KMS-11 (cell line): Measurements from ENCODE around the gene PRKAR2A.
"Not testable (repeated sequence)": the region's sequence is repeated elsewhere in the genome, so short reads cannot be mapped to it uniquely, and the experiment has no call there.

Experiments used
- H2AFZ ChIP-seq: fragments of 200-600 bp; sonication (generic); 2 replicates; pipeline ENCODE4 v1.6.1; 2016; ENCODE audit warnings: antibody characterized with exemption, mixed run types, low read depth
- H3K27ac ChIP-seq: fragments of 200-600 bp; sonication (generic); 2 replicates; pipeline ENCODE4 v1.6.1; 2016; ENCODE audit warnings: mild to moderate bottlenecking, mixed run types
- H3K27me3 ChIP-seq: fragments of 200-600 bp; sonication (generic); 2 replicates; pipeline ENCODE4 v1.6.1; 2017; ENCODE audit warnings: mild to moderate bottlenecking, low read depth, mixed run types, moderate library complexity; ENCODE audit not compliant: insufficient read depth
- H3K36me3 ChIP-seq: fragments of 200-600 bp; sonication (generic); 2 replicates; pipeline ENCODE4 v1.6.1; 2017; ENCODE audit warnings: mild to moderate bottlenecking, mixed run types; ENCODE audit not compliant: insufficient read depth
- H3K4me1 ChIP-seq: fragments of 200-600 bp; sonication (generic); 2 replicates; pipeline ENCODE4 v1.6.1; 2016; ENCODE audit warnings: mild to moderate bottlenecking, low read depth, mixed run types; ENCODE audit not compliant: poor library complexity, severe bottlenecking
- H3K4me2 ChIP-seq: fragments of 200-600 bp; sonication (generic); 2 replicates; pipeline ENCODE4 v1.7.0; 2016; ENCODE audit warnings: mild to moderate bottlenecking, mixed run types
- H3K4me3 ChIP-seq: fragments of 200-600 bp; sonication (generic); IDR thresholded peaks from 2 replicates; pipeline ENCODE4 v1.6.1; 2017; ENCODE audit warnings: low read depth, low read length, mixed read lengths; ENCODE audit not compliant: insufficient read depth
- H3K79me2 ChIP-seq: fragments of 200-600 bp; sonication (generic); 2 replicates; pipeline ENCODE4 v1.6.1; 2016; ENCODE audit warnings: low read depth, mixed run types; ENCODE audit not compliant: insufficient read depth
- H3K9ac ChIP-seq: fragments of 200-600 bp; sonication (generic); 2 replicates; pipeline ENCODE4 v1.6.1; 2016; ENCODE audit warnings: mild to moderate bottlenecking, mixed run types
- H4K20me1 ChIP-seq: fragments of 200-600 bp; sonication (generic); 2 replicates; pipeline ENCODE4 v1.6.1; 2016; ENCODE audit warnings: mild to moderate bottlenecking, mixed run types; ENCODE audit not compliant: insufficient read depth
- CTCF ChIP-seq: fragments of 200-600 bp; sonication (generic); conservative IDR thresholded peaks from 2 replicates; pipeline ENCODE4 v1.6.1; 2017; ENCODE audit warnings: low read depth, mild to moderate bottlenecking, antibody characterized with exemption, low read length, moderate library complexity, mixed read lengths

Gene PRKAR2A

GRCh38 chr3:48739617-48739954 lies 108.1 kb downstream of the PRKAR2A start:
- no peaks in the 10 kb centered on the region for H3K4me1 ChIP-seq
- no peak for TF ChIP-seq CTCF
- H3K36me3 ChIP-seq: no peaks in the 10 kb centered on the region
- H3K9ac ChIP-seq: no peak overlapping the region
- H3K27ac ChIP-seq: no peak overlapping the region
- H3K27me3 ChIP-seq: no peaks in the 10 kb centered on the region
- no peaks in the 10 kb centered on the region for H3K79me2 ChIP-seq
- H4K20me1 ChIP-seq: no peaks in the 10 kb centered on the region
- H3K4me3 ChIP-seq: no peak overlapping the region
- no peak overlapping the region for H2AFZ ChIP-seq
- no peak overlapping the region for H3K4me2 ChIP-seq

GRCh38 chr3:48738926-48739616 lies 108.6 kb downstream of the PRKAR2A start:
- H3K36me3 ChIP-seq: no peaks in the 10 kb centered on the region
- no peaks in the 10 kb centered on the region for H3K27me3 ChIP-seq
- H2AFZ ChIP-seq: no peak overlapping the region
- TF ChIP-seq CTCF: no peak
- H4K20me1 ChIP-seq: no peaks in the 10 kb centered on the region
- H3K4me3 ChIP-seq: no peak overlapping the region
- H3K9ac ChIP-seq: no peak overlapping the region
- H3K4me2 ChIP-seq: no peak overlapping the region
- no peaks in the 10 kb centered on the region for H3K4me1 ChIP-seq
- no peak overlapping the region for H3K27ac ChIP-seq
- no peaks in the 10 kb centered on the region for H3K79me2 ChIP-seq

GRCh38 chr3:48738144-48738536 lies 109.5 kb downstream of the PRKAR2A start:
- H3K36me3 ChIP-seq: no peaks in the 10 kb centered on the region
- H3K9ac ChIP-seq: no peak overlapping the region
- no peaks in the 10 kb centered on the region for H3K27me3 ChIP-seq
- no peaks in the 10 kb centered on the region for H4K20me1 ChIP-seq
- no peaks in the 10 kb centered on the region for H3K79me2 ChIP-seq
- no peak overlapping the region for H3K4me3 ChIP-seq
- H3K4me2 ChIP-seq: no peak overlapping the region
- no peak overlapping the region for H2AFZ ChIP-seq
- no peak overlapping the region for H3K27ac ChIP-seq
- H3K4me1 ChIP-seq: no peaks in the 10 kb centered on the region
- no peak for TF ChIP-seq CTCF

GRCh38 chr3:48735075-48735767 lies 112.5 kb downstream of the PRKAR2A start:
- H3K4me1 ChIP-seq, H3K27me3 ChIP-seq, H3K9ac ChIP-seq, H3K4me2 ChIP-seq, H3K36me3 ChIP-seq, H2AFZ ChIP-seq, H4K20me1 ChIP-seq, H3K79me2 ChIP-seq, H3K27ac ChIP-seq, H3K4me3 ChIP-seq: not testable (repeated sequence)

- H3K36me3 ChIP-seq, H3K27me3 ChIP-seq, H3K4me3 ChIP-seq, H3K79me2 ChIP-seq, H3K4me2 ChIP-seq, H2AFZ ChIP-seq, H3K4me1 ChIP-seq, H3K27ac ChIP-seq, H4K20me1 ChIP-seq, H3K9ac ChIP-seq: not testable (repeated sequence)
These were observed 113.1 kb downstream of the PRKAR2A start for GRCh38 chr3:48734541-48734940.

GRCh38 chr3:48733752-48734518 lies 113.7 kb downstream of the PRKAR2A start:
- not testable (repeated sequence) for H3K9ac ChIP-seq, H3K4me1 ChIP-seq, H2AFZ ChIP-seq, H3K4me3 ChIP-seq, H3K27ac ChIP-seq, H3K36me3 ChIP-seq, H4K20me1 ChIP-seq, H3K4me2 ChIP-seq, H3K79me2 ChIP-seq, H3K27me3 ChIP-seq
